IPS-15b (cell line): ENCODE measurements around the gene MGRN1.
A peak's percentile ranks its signal among the peaks of the same experiment; 100 is the strongest.

Experiments
- H3K27me3 ChIP-seq: one replicate; pipeline ENCODE4 v1.6.1; 2013; ENCODE audit warnings: low read length; ENCODE audit not compliant: control insufficient read depth, insufficient read depth
- H3K36me3 ChIP-seq: one replicate; pipeline ENCODE4 v1.6.1; 2013; ENCODE audit warnings: low read length; ENCODE audit not compliant: control insufficient read depth, insufficient read depth
- H3K4me1 ChIP-seq: one replicate; pipeline ENCODE4 v1.6.1; 2013; ENCODE audit warnings: mild to moderate bottlenecking, low read length; ENCODE audit not compliant: control insufficient read depth, insufficient read depth
- H3K4me3 ChIP-seq: one replicate; pipeline ENCODE4 v1.5.1; 2013; ENCODE audit warnings: low read depth, low read length
- H3K9ac ChIP-seq: one replicate; pipeline ENCODE4 v1.6.1; 2013; ENCODE audit warnings: low read depth, mild to moderate bottlenecking, low read length
- H3K9me3 ChIP-seq: one replicate; pipeline ENCODE4 v1.6.1; 2013; ENCODE audit warnings: mild to moderate bottlenecking, low read length; ENCODE audit not compliant: control insufficient read depth, insufficient read depth

The MGRN1 gene

GRCh38 chr16:4689091-4689671 lies 64.6 kb downstream of the MGRN1 start:
- peaks cover 40% of the 10 kb centered on the region for H3K36me3 ChIP-seq

DNA sequence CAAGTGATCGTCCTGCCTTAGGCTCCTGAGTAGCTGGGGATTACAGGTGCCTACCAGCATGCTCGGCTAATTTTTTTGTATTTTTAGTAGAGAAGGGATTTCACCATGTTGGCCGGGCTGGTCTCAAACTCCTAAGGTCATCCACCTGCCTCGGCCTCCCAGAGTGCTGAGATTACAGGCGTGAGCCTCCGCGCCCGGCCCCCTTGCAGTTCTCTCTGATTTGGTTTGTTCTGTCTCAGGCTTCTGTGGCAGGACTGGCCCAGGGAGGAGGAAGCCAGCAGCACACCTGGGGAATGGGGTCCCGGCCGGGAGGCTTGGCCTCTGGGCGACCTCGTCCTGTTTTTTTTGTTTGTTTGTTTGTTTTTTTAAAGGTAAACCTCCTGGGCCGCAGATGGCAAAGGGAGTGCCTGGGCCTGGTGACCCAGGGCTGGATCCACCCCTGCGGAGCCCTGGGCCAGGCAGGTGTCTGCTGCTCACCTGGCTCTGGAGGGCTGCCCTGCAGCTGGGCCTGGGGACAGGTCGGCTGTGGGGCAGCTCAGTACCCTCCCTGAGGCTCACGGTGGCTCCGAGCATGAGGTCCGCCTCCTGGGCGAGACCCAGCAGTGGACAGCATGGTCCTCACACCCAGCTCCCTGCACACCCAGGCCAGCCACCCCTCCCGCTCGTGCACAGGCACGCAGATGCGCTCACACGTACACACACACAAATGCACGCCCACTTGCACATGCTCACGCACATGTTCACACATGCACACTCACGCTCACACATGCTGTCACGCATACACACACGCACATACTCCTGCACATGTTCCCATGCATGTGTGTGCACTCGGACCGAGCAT lies 65.5 kb downstream of the MGRN1 start:
- H3K4me3 ChIP-seq = no peak overlapping the region
- no peaks in the 10 kb centered on the region for H3K27me3 ChIP-seq
- no peaks in the 10 kb centered on the region for H3K9me3 ChIP-seq
- H3K4me1 ChIP-seq = peaks cover 4% of the 10 kb centered on the region
- peaks cover 37% of the 10 kb centered on the region for H3K36me3 ChIP-seq
- H3K9ac ChIP-seq = no peak overlapping the region

More at GRCh38 chr16:4689091-4689671, 64.6 kb downstream of the MGRN1 start:
- Histone ChIP-seq H3K27me3 (no peaks in the 10 kb centered on the region), H3K9me3 (no peaks in the 10 kb centered on the region), H3K4me1 (peaks cover 4% of the 10 kb centered on the region), H3K9ac (no peak overlapping the region), H3K4me3 (no peak overlapping the region)

GRCh38 chr16:4690946-4691665 lies 66.5 kb downstream of the MGRN1 start:
- Histone ChIP-seq H3K9ac (no peak overlapping the region), H3K4me3 (no peak overlapping the region), H3K9me3 (no peaks in the 10 kb centered on the region), H3K36me3 (peaks cover 37% of the 10 kb centered on the region), H3K4me1 (peaks cover 4% of the 10 kb centered on the region), H3K27me3 (no peaks in the 10 kb centered on the region)

GRCh38 chr16:4691666-4692412 lies 67.2 kb downstream of the MGRN1 start:
- Histone ChIP-seq H3K4me3 (no peak overlapping the region), H3K9ac (no peak overlapping the region), H3K4me1 (peaks cover 4% of the 10 kb centered on the region), H3K27me3 (no peaks in the 10 kb centered on the region), H3K9me3 (no peaks in the 10 kb centered on the region), H3K36me3 (peaks cover 39% of the 10 kb centered on the region)

- peaks cover 4% of the 10 kb centered on the region for H3K4me1 ChIP-seq
- H3K27me3 ChIP-seq = no peaks in the 10 kb centered on the region
- peaks cover 47% of the 10 kb centered on the region for H3K36me3 ChIP-seq
- H3K4me3 ChIP-seq = peak overlapping the region; percentile 61
- no peaks in the 10 kb centered on the region for H3K9me3 ChIP-seq
- H3K9ac ChIP-seq = peak overlapping the region; percentile 47
Measured at GRCh38 chr16:4692460-4693295, 68.1 kb downstream of the MGRN1 start.

- Histone ChIP-seq H3K9me3 (no peaks in the 10 kb centered on the region), H3K4me3 (peak within 1 kb of the TSS; percentile 78), H3K36me3 (peaks cover 47% of the 10 kb centered on the region), H3K9ac (peak within 1 kb of the TSS; percentile 73), H3K27me3 (no peaks in the 10 kb centered on the region), H3K4me1 (peaks cover 4% of the 10 kb centered on the region)
Measured at GRCh38 chr16:4693296-4693955, 68.8 kb downstream of the MGRN1 start, which contains the start of gene NUDT16L1. NUDT16L1 (plus strand) TSS chr16:4693562; CDS start chr16:4693727, 165 bp downstream.

DNA sequence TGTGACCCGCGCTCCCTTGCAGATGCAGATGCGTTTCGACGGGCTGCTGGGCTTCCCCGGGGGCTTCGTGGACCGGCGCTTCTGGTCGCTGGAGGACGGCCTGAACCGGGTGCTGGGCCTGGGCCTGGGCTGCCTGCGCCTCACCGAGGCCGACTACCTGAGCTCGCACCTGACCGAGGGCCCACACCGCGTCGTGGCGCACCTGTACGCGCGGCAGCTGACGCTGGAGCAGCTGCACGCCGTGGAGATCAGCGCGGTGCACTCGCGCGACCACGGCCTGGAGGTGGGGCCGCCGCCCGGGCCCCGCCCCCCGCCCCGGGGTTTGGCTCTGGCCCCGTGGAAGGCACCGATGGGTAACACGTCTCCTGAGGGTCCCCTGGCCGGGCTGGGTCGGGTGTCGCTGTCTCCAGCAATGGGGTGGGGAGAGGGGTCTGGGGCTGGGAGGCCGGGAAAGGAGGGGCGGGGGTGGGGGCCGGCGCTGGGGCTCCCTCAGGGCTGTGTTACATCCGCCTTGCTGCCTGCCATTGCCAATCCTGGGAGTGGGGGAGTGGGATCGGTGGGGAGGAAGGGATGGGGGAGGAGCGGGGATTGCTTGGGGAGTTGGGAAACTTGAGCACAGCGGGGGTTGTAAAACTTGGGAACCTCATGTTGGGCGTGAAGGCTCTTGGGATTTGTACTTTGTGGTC lies 69.5 kb downstream of the MGRN1 start:
- no peaks in the 10 kb centered on the region for H3K9me3 ChIP-seq
- peak overlapping the region; percentile 73 for H3K9ac ChIP-seq
- peaks cover 48% of the 10 kb centered on the region for H3K36me3 ChIP-seq
- peaks cover 4% of the 10 kb centered on the region for H3K4me1 ChIP-seq
- peak overlapping the region; percentile 78 for H3K4me3 ChIP-seq
- no peaks in the 10 kb centered on the region for H3K27me3 ChIP-seq

GRCh38 chr16:4694642-4695451 lies 70.2 kb downstream of the MGRN1 start:
- Histone ChIP-seq H3K4me3 (peak overlapping the region; percentile 37), H3K4me1 (peaks cover 4% of the 10 kb centered on the region), H3K9me3 (no peaks in the 10 kb centered on the region), H3K27me3 (no peaks in the 10 kb centered on the region), H3K36me3 (peaks cover 51% of the 10 kb centered on the region), H3K9ac (no peak overlapping the region)

DNA sequence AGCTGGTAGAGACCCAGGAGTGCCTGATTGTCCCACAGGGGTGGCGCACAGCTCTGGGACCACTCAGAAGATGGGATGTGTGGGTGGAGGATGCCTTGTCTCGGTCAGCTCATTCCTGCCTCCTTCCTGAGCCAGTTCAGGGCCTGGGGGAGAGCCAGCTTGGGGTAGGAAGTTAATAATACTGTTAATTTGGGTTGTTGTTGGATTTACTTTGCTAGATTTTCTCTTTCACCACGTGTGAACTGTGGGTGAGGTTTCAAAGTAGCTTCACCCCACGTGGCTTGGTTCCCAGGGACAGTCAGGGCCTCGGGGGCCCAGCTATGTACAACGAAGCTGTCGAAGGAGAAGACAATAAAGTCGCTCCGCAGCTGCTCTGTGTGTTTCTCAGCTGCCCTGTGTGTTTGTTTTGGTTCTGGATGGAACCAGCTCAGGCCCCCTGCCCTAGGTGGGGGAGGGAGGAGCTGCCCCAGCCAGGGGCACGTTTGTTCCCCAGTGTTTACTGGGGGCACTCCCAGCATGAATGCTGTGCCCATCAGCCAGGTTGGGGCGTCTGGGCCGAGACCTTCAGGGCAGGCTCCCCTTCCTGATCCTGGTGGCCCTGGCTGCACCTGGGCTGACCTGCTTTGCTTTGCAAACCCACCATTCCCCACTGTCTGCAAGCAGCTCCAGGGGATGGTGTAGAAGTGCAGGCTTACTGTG lies 71.0 kb downstream of the MGRN1 start:
- Histone ChIP-seq H3K27me3 (no peaks in the 10 kb centered on the region), H3K4me1 (peaks cover 4% of the 10 kb centered on the region), H3K9me3 (no peaks in the 10 kb centered on the region), H3K9ac (no peak overlapping the region), H3K36me3 (peaks cover 53% of the 10 kb centered on the region), H3K4me3 (no peak overlapping the region)
